ENCODE data around the gene TRERF1.

Gene TRERF1

DNA sequence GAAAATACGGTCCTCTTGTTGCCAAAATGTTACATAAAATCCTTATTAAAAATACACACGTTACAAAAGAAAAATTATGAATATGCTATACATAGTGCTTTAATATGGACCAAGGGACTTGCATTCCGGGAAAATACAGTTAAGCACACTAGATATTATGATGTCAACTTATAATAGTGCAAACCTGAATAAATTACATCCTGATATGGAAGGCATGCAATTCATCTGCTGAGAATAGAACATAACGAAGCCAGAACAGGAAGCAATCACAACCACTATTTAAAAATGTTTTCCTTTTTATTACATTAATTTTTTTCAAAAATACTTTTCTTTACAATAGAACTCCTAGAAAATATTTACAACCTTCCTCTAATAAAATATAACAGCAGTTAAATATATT is 226.3 kb downstream of the TRERF1 start:
- no peak for TF ChIP-seq CTCF (IDR thresholded peaks at IDR 0.05; ENCODE audit: extremely low read depth, missing control alignments)
- DNase-seq (ENCODE audit: low spot score), result no peak

DNA sequence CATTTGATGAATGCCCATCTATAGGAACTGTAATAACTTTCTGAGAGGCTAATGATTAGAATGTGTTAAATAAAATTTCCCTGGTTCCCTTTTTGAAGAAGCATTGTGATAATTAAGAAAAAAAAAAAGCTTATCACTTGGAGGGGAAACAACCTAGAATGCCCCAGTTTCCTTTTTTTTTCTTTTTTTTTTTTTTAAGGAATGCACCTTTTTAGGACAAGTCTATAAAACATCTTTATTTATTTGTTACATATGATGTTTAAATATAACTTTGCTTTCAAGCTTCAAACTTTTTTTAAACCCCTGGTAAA is 226.7 kb downstream of the TRERF1 start:
- DNase-seq (ENCODE audit: low spot score), result no peak
- TF ChIP-seq CTCF (IDR thresholded peaks at IDR 0.05; ENCODE audit: extremely low read depth, missing control alignments), result no peak

DNA sequence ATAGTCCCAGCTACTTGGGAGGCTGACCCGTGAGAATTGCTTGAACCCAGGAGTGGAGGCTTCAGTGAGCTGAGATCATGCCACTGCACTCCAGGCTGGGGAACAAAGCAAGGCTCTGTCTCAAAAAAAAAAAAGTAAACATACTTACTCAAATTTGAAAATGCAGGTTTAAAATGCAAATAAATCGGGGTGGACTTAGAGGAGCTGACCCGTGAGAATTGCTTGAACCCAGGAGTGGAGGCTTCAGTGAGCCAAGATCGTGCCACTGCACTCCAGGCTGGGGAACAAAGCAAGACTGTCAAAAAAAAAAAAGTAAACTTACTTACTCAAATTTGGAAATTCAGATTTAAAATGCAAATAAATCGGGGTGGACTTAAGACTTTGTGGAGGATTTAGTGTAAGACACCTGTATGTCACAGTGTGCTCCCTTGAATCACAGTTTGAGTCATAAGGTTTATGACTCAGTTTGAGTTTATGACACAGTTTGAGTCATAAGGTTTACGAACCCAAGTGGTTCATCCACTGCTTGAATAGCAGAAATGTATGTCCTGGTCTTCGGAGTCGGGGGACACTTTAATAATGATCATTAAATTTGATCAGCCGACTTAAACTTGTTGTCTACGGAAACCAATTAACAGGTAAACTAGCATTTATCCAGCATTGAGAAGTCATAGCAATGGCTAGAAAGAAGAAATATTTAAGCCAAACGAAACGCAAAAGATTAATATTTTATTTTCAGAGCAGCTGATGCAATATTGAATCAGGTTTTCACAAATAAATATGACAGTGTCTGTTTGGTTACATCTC is 227.3 kb downstream of the TRERF1 start:
- peak; percentile 71 for DNase-seq (ENCODE audit: low spot score)
- no peak for TF ChIP-seq CTCF (IDR thresholded peaks at IDR 0.05; ENCODE audit: extremely low read depth, missing control alignments)

DNA sequence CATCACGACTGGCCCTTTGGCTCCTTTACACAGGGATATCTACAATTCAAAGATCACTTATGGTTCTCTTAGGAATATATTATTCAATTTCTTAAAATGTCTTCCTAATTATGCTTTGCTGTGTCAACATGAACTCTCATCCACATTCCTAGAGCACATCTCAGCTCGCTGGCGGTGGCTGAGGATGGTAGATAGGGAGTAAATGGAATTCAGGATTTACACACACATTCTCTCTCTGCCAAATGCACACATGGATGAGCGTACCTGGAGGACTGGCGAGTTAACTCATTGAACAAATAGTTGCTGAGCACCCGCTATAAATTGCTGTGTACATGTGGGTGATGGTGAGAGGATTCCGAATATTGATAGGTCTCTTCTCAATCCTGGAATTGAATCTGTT is 229.3 kb downstream of the TRERF1 start:
- TF ChIP-seq CTCF (IDR thresholded peaks at IDR 0.05; ENCODE audit: extremely low read depth, missing control alignments), result no peak
- DNase-seq (ENCODE audit: low spot score), result no peak

GRCh38 chr6:42221546-42221945 is 230.2 kb downstream of the TRERF1 start:
- no peak for DNase-seq (ENCODE audit: low spot score)
- TF ChIP-seq CTCF (IDR thresholded peaks at IDR 0.05; ENCODE audit: extremely low read depth, missing control alignments), result no peak

DNA sequence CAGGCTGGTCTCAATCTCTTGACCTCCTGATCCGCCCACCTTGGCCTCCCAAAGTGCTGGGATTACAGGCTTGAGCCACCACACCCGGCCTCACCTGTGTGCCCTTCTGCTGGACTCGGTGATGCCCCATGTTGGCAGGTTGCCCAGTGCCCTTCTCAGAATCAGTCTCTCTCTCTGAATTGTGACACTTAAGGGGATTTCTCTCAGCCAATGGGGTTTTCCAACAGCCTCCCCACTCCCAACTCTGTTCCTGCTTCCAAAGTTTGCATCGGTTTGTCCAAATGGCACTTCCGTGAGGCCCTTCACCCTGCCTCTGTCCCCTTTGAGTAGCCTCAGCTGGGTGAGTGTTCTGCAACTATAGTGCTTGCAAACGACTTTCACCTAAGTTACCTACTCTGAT is 230.9 kb downstream of the TRERF1 start:
- DNase-seq (ENCODE audit: low spot score), result no peak
- TF ChIP-seq CTCF (IDR thresholded peaks at IDR 0.05; ENCODE audit: extremely low read depth, missing control alignments), result no peak

DNA sequence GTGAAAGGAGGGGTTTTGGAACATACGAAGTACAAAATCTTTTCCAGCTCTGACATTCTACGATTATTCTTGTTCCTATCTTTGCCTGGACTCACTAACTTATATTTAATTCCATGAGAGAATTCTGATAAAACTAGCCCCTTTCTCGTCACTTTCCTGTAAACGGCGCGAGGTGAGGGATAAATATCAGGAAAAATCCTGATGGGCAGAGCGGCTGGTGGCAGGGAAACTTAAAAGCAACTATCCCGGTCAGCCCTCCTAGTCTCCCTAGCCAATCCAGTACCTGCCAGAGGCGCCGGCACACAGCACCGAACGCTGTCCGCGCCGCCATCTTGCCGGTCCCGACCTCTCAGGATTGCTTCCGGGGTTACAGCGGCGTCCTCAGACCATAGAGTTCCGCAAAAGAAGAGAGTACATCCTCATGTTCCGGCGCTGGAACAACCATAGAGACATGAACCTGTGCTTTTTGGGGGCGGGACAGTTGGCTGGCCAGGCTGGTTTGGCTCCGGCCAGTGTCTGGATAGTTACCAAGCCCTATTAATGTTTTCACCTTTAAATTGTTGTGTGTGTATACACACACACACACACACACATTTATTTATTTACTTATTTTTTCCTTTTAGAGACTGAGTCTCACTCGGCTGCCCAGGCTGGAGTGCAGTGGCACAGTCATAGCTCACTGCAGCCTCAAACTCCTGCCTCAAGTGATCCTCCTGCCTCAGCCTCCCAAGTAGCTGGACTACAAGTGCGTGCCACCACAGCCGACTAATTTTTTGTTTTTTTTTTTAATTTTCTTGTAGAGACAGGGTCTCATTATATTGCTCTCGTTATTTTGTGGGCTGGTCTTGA is 234.0 kb downstream of the TRERF1 start, which contains the start of gene MRPS10:
TSS of gene MRPS10 (minus strand) at position 343 of the 849 bp plus-strand sequence. CDS start at position 331, 12 bp downstream.
- no peak for TF ChIP-seq CTCF (IDR thresholded peaks at IDR 0.05; ENCODE audit: extremely low read depth, missing control alignments)
- peak; percentile 89 for DNase-seq (ENCODE audit: low spot score)
